ENCODE results near the gene TBX18. TPM values are rescaled to one million over a fixed set of nuclear protein-coding genes. Genes with fewer than 3 reads are reported as not detected.

The TBX18 gene
- total and polyA plus RNA-seq, 7 experiments from 2014 or later, result not detected

DNA sequence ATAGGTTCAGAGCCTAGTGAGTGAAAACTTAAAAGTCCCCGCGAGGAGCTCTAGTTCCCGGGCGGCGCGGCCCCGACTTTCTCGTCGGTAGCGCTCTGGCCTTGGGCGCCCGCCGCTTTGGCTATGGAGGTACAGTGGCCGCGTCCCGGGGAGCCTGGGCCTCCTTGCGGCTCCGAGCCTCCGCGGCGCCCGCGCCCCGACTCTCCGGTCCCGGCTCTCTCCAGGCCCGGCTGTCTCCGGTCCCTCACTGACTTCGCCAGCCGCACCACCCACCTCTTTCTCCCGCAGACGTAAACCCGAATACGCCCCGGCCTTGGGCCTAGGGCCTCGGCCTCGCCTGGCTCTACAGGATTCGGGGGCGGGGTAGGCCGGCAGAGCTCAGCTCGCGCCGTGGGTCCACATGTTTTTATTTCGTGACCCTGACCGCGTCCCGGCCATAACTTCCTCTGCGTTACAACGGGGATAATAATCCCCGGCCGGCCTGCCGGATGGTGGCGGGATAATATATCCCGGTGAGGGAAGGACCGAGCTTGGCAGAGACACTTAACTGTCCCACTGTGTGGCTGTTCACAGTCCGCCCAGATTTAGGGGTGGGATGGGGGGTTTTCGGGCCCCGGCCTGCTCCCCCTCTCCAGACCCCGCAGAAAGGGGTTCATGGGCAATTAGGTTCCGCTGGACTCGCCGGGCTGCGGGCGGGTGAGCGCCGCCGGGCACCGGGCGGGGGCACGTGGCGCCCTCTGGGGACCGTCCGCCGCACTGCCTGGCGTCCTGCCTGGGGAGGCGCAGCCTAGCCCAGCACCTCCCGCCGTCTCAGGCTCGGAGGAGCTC lies 10.0 kb upstream of the TBX18 start:
- Histone ChIP-seq H3K4me1 (ENCODE audit: control insufficient read depth in 2 of 2, insufficient read depth in 2 of 2, low read length in 2 of 2) (no peaks in the 10 kb centered on the region), H3K36me3 (ENCODE audit: control insufficient read depth in 2 of 3, insufficient read depth in 3 of 3, low read length in 3 of 3) (no peaks in the 10 kb centered on the region), H3K27ac (ENCODE audit: low read depth, low read length) (no peak overlapping the region), H3K27me3 (ENCODE audit: control insufficient read depth in 2 of 2, insufficient read depth in 2 of 2, low read length in 2 of 2) (peaks cover 0 to 8% of the 10 kb centered on the region in 2 donors), H3K4me3 (ENCODE audit: low read length) (no peak overlapping the region), H3K9me3 (ENCODE audit: control insufficient read depth in 2 of 3, low read length in 3 of 3) (no peaks in the 10 kb centered on the region)
- peaks cover 0 to 10% (median 1%) of the 10 kb centered on the region in 7 donors for H3K4me1 Mint-ChIP-seq
- CTCF ChIA-PET, result no interaction called here
- peak overlapping the region in 1 of 10 donors; percentile 6 for H3K4me3 Mint-ChIP-seq
- peaks cover 54 to 83% (median 76%) of the 10 kb centered on the region in 5 donors for H3K27me3 Mint-ChIP-seq
- peak in 1 of 9 donors; percentile 38 for DNase-seq
- peak overlapping the region in 1 of 9 donors; percentile 13 for H3K27ac Mint-ChIP-seq
- POLR2A ChIA-PET, result no interaction called here
- peaks cover 0 to 16% (median 5%) of the 10 kb centered on the region in 11 donors for H3K9me3 Mint-ChIP-seq
- intact Hi-C loops (cut with micrococcal nuclease), result loop anchor here in 1 of 2 donors (10.0 kb wide), 1 partner anchor 890 kb away; no protein-coding TSS in a partner anchor
- peaks cover 0 to 7% (median 0%) of the 10 kb centered on the region in 5 donors for H3K36me3 Mint-ChIP-seq
- ATAC-seq, result peak; percentile 27

DNA sequence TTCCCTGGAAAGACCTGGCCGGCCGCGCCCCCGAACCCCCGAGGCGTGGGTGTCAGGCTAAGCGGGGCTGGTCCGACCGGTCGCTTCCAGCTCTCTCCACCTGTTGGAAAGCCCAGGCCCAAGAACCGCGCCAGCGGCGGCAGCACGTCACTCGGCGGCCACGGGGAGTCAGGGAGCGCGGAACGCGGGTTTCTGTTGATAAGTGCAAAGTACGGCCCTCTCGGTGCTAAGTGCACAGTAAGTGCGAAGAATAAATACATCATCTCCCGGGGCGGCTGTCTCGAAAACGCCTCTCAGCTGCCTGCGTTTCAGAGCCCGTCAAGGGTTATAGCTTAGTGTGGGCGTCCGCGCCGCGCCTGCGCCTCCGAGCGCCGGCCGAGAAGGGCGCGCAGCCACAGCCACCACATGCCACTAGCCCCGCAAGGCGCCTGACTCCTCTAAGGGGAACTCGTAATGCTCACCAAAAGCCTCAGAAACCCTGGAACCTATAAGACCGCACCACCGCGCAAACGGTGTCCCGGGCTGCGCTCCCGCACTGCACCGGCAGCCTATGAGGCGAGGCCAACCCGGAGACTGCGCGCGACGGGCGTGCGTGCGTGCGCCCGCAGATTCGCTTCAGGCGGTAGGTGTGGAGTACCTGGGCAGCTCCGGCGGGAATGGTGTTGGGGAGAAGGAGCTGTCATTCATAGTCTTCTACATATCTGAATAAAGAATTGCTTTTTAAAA lies 9.2 kb upstream of the TBX18 start:
- Histone ChIP-seq H3K36me3 (ENCODE audit: control insufficient read depth in 2 of 3, insufficient read depth in 3 of 3, low read length in 3 of 3) (no peaks in the 10 kb centered on the region), H3K9me3 (ENCODE audit: control insufficient read depth in 2 of 3, low read length in 3 of 3) (no peaks in the 10 kb centered on the region), H3K27me3 (ENCODE audit: control insufficient read depth in 2 of 2, insufficient read depth in 2 of 2, low read length in 2 of 2) (peaks cover 0 to 8% of the 10 kb centered on the region in 2 donors), H3K4me1 (ENCODE audit: control insufficient read depth in 2 of 2, insufficient read depth in 2 of 2, low read length in 2 of 2) (no peaks in the 10 kb centered on the region), H3K4me3 (ENCODE audit: low read length) (no peak overlapping the region), H3K27ac (ENCODE audit: low read depth, low read length) (no peak overlapping the region)
- Mint-ChIP-seq H3K9me3 (peaks cover 0 to 17% (median 6%) of the 10 kb centered on the region in 11 donors), H3K27ac (no peak overlapping the region), H3K36me3 (peaks cover 0 to 13% (median 0%) of the 10 kb centered on the region in 5 donors), H3K4me3 (peak overlapping the region in 2 of 10 donors; percentile 6 to 45), H3K27me3 (peaks cover 61 to 84% (median 81%) of the 10 kb centered on the region in 5 donors), H3K4me1 (peaks cover 0 to 10% (median 1%) of the 10 kb centered on the region in 7 donors)
- DNase-seq (no peak), ATAC-seq (peak; percentile 20)
- intact Hi-C loops (cut with micrococcal nuclease), result loop anchor here in 1 of 2 donors (10.0 kb wide), 1 partner anchor 889 kb away; no protein-coding TSS in a partner anchor
- ChIA-PET POLR2A (no interaction called here), CTCF (no interaction called here)

DNA sequence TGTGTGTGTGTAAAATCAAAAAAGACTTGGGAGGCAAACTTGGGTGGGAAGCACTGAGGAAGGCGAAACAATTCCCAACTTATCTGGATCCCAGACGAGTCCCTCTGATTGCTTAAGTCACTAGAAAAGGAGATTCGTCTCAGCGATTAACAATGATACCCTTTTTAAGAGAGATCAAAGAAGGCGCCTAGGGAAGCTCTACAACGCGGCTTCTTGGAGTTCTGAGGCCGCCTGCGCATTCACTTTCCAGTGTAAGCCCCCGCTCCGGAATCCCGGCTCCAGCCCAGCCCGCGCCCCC lies 8.7 kb upstream of the TBX18 start:
- intact Hi-C loops (cut with micrococcal nuclease), result loop anchor here in 1 of 2 donors (10.0 kb wide), 1 partner anchor 888 kb away; no protein-coding TSS in a partner anchor
- CTCF ChIA-PET, result no interaction called here

DNA sequence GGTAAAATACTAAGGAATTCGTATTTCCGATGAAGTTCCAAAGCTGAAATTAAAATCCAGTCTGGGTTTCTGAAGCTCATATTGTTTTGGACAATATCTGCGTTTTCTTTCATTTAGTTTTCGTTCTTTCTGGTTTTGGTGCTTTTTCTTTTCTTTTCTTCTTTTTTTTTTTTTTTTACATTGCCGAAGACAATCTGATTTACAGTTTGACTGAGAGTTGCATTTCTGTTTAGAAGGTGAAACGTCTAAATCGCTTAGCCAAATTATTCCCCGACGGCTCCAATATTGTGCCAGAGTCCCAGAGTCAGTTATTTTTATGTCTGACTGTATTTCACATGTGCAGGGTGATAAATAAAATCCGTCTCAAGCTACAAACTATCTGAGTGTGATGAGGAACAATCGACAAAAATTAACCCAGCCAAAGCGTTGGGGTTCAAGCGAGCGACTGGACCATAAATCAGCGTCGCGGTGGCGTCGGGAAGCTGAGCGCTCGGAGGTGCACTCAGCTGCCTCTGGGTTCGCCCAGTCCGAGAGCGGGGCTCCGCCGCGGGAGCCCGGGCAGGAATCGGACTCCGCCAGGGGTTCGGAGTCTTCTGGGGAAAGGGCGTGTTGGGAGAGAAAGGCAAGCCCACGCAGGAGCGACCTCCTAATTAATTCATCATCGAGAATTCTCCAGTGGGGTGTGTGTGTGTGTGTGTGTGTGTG lies 8.2 kb upstream of the TBX18 start:
- peaks cover 0 to 8% of the 10 kb centered on the region in 2 donors for H3K27me3 ChIP-seq (ENCODE audit: control insufficient read depth in 2 of 2, insufficient read depth in 2 of 2, low read length in 2 of 2)
- DNase-seq, result no peak
- intact Hi-C loops (cut with micrococcal nuclease), result loop anchor here in 1 of 2 donors (10.0 kb wide), 1 partner anchor 888 kb away; no protein-coding TSS in a partner anchor

More for the DNA sequence above, 8.7 kb upstream of the TBX18 start:
- Mint-ChIP-seq H3K27me3 (peaks cover 66 to 85% (median 81%) of the 10 kb centered on the region in 5 donors), H3K4me1 (peaks cover 0 to 10% (median 1%) of the 10 kb centered on the region in 7 donors), H3K9me3 (peaks cover 0 to 21% (median 6%) of the 10 kb centered on the region in 11 donors), H3K36me3 (peaks cover 0 to 13% (median 0%) of the 10 kb centered on the region in 5 donors), H3K4me3 (no peak overlapping the region), H3K27ac (peak overlapping the region in 1 of 9 donors; percentile 72)
- H3K36me3 ChIP-seq (ENCODE audit: control insufficient read depth in 2 of 3, insufficient read depth in 3 of 3, low read length in 3 of 3), result no peaks in the 10 kb centered on the region
- H3K9me3 ChIP-seq (ENCODE audit: control insufficient read depth in 2 of 3, low read length in 3 of 3), result no peaks in the 10 kb centered on the region
- peaks cover 0 to 8% of the 10 kb centered on the region in 2 donors for H3K27me3 ChIP-seq (ENCODE audit: control insufficient read depth in 2 of 2, insufficient read depth in 2 of 2, low read length in 2 of 2)
- H3K4me1 ChIP-seq (ENCODE audit: control insufficient read depth in 2 of 2, insufficient read depth in 2 of 2, low read length in 2 of 2), result no peaks in the 10 kb centered on the region
- DNase-seq, result no peak
- no peak overlapping the region for H3K4me3 ChIP-seq (ENCODE audit: low read length)
- POLR2A ChIA-PET, result no interaction called here
- ATAC-seq, result no peak
- no peak overlapping the region for H3K27ac ChIP-seq (ENCODE audit: low read depth, low read length)

DNA sequence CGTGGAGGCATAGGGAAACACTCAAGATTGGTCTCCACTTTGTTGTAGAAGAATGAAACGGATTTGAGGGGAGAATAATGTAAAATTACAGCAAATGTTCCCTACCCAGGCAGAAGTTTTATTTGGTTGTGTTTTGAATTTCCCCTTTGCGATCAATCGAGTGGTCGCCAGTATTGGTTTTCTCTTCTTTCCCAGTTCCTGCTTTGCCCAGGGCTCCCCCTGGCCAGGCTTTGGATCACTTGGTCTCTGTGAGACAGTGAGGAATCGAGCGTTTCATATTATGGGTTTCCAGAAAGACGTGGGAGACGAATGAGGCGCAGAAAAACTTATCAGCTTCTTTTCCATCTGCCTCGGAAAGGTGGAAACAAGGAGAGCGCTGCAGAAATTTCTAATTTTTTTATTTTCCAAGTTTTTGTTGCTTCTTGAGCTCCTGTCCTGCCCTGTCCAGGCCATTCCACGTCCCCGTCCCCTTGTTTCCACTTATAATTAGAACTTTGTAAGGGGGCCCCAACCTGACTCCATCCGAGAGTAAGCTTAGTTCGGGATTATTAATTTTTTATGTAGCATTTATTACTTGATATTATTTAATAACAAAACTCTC lies 7.5 kb upstream of the TBX18 start:
- ChIA-PET POLR2A (no interaction called here), CTCF (no interaction called here)
- intact Hi-C loops (cut with micrococcal nuclease), result loop anchor here in 1 of 2 donors (10.0 kb wide), 1 partner anchor 887 kb away; no protein-coding TSS in a partner anchor
- Mint-ChIP-seq H3K27ac (peak overlapping the region in 1 of 9 donors; percentile 70), H3K27me3 (peaks cover 71 to 88% (median 81%) of the 10 kb centered on the region in 5 donors), H3K9me3 (peaks cover 0 to 28% (median 6%) of the 10 kb centered on the region in 11 donors), H3K36me3 (peaks cover 0 to 13% (median 0%) of the 10 kb centered on the region in 5 donors), H3K4me1 (peaks cover 0 to 10% (median 1%) of the 10 kb centered on the region in 7 donors), H3K4me3 (no peak overlapping the region)
- DNase-seq (no peak), ATAC-seq (no peak)
- Histone ChIP-seq H3K27ac (ENCODE audit: low read depth, low read length) (no peak overlapping the region), H3K36me3 (ENCODE audit: control insufficient read depth in 2 of 3, insufficient read depth in 3 of 3, low read length in 3 of 3) (no peaks in the 10 kb centered on the region), H3K27me3 (ENCODE audit: control insufficient read depth in 2 of 2, insufficient read depth in 2 of 2, low read length in 2 of 2) (peaks cover 0 to 8% of the 10 kb centered on the region in 2 donors), H3K4me1 (ENCODE audit: control insufficient read depth in 2 of 2, insufficient read depth in 2 of 2, low read length in 2 of 2) (no peaks in the 10 kb centered on the region), H3K9me3 (ENCODE audit: control insufficient read depth in 2 of 3, low read length in 3 of 3) (no peaks in the 10 kb centered on the region), H3K4me3 (ENCODE audit: low read length) (no peak overlapping the region)

More for the DNA sequence above, 8.2 kb upstream of the TBX18 start:
- Mint-ChIP-seq H3K4me3 (no peak overlapping the region), H3K27me3 (peaks cover 71 to 87% (median 81%) of the 10 kb centered on the region in 5 donors), H3K36me3 (peaks cover 0 to 13% (median 0%) of the 10 kb centered on the region in 5 donors), H3K4me1 (peaks cover 0 to 10% (median 1%) of the 10 kb centered on the region in 7 donors), H3K27ac (peak overlapping the region in 1 of 9 donors; percentile 72), H3K9me3 (peaks cover 0 to 26% (median 6%) of the 10 kb centered on the region in 11 donors)
- no peaks in the 10 kb centered on the region for H3K9me3 ChIP-seq (ENCODE audit: control insufficient read depth in 2 of 3, low read length in 3 of 3)
- H3K4me1 ChIP-seq (ENCODE audit: control insufficient read depth in 2 of 2, insufficient read depth in 2 of 2, low read length in 2 of 2), result no peaks in the 10 kb centered on the region
- POLR2A ChIA-PET, result no interaction called here
- CTCF ChIA-PET, result no interaction called here
- no peak overlapping the region for H3K27ac ChIP-seq (ENCODE audit: low read depth, low read length)
- H3K4me3 ChIP-seq (ENCODE audit: low read length), result no peak overlapping the region
- ATAC-seq, result no peak
- H3K36me3 ChIP-seq (ENCODE audit: control insufficient read depth in 2 of 3, insufficient read depth in 3 of 3, low read length in 3 of 3), result no peaks in the 10 kb centered on the region
